ENCODE measurements around the gene RYR3. TPM values are rescaled to one million over a fixed set of nuclear protein-coding genes. Genes with fewer than 3 reads are reported as not detected.

RYR3 gene
- total RNA-seq, 2 experiments from 2014 or later, result 0.06 to 0.32 TPM

DNA sequence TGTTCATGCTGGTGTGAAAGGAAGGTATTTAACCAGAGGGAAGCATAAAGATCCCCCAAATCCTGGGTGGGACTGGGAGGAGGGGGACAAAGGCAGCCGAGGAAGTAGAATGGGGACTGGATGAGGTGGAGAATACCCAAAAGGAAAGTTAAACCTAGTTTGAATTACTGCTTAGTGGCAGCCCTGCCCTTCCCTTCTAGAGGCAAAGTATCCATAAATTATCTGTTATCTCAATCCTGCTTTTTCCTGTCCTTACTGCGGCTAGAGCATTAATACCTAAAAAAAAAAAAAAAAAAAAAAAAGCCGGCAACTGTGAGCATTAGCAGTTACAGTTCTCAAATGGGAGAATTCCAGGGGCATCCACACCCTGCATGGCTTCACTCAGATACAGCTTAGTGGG is 139.0 kb downstream of the RYR3 start:
- POLR2A ChIA-PET, result interaction anchor here (0.6 kb wide), 1 partner anchor 124 kb away, joined by 3 read pairs; no protein-coding TSS in a partner anchor

DNA sequence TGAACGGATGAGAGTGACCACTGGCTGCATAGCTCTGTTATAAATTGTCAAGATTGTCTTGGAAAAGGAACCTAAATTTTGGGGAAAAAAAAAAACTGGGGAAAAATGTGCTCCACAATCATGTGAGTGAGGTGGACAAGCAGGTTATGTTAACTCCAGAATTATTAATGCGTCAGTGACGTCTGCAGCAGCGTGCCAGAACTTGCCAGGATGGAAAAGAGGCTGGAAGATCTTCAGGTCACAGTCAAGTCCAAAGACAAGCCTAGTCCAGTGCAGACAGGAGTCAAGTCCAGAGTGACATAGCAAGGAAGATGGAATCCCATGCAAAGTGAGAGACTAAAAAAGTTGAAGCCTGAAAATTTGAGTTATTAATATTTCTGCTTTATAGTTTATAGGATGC is 140.6 kb downstream of the RYR3 start:
- CTCF ChIA-PET (ENCODE audit: unreplicated experiment), result no interaction called here
- no TSS peak for BruUV-seq (replicated peaks)
- intact Hi-C loops (cut with micrococcal nuclease; ENCODE audit: unreplicated experiment), result loop anchor here (5.0 kb wide), 1 partner anchor 229 kb away; no protein-coding TSS in a partner anchor

More for the DNA sequence above, 139.0 kb downstream of the RYR3 start:
- Histone ChIP-seq H3K9me2 (ENCODE audit: insufficient read depth, low read length) (no peaks in the 10 kb centered on the region), H3K4me3 (ENCODE audit: low read depth, low read length, poor library complexity, severe bottlenecking) (no peak overlapping the region), H3K79me2 (ENCODE audit: insufficient read depth, low read depth, low read length) (no peaks in the 10 kb centered on the region), H3K4me1 (ENCODE audit: insufficient read depth, low read length, poor library complexity, severe bottlenecking) (no peaks in the 10 kb centered on the region), H2AFZ (ENCODE audit: low read length) (no peak overlapping the region), H4K20me1 (ENCODE audit: insufficient read depth, low read length) (no peaks in the 10 kb centered on the region), H3K36me3 (ENCODE audit: insufficient read depth, low read length) (no peaks in the 10 kb centered on the region), H3K27ac (ENCODE audit: low read depth, low read length, poor library complexity, severe bottlenecking) (no peak overlapping the region), H3K9me3 (ENCODE audit: low read length) (no peaks in the 10 kb centered on the region), H3K4me2 (ENCODE audit: low read length) (no peak overlapping the region)
- intact Hi-C loops (cut with micrococcal nuclease; ENCODE audit: unreplicated experiment), result loop anchor here (5.0 kb wide), 2 partner anchors 158 to 228 kb away; no protein-coding TSS in a partner anchor
- BruUV-seq (replicated peaks), result no TSS peak
- TF ChIP-seq, protein P1, sequence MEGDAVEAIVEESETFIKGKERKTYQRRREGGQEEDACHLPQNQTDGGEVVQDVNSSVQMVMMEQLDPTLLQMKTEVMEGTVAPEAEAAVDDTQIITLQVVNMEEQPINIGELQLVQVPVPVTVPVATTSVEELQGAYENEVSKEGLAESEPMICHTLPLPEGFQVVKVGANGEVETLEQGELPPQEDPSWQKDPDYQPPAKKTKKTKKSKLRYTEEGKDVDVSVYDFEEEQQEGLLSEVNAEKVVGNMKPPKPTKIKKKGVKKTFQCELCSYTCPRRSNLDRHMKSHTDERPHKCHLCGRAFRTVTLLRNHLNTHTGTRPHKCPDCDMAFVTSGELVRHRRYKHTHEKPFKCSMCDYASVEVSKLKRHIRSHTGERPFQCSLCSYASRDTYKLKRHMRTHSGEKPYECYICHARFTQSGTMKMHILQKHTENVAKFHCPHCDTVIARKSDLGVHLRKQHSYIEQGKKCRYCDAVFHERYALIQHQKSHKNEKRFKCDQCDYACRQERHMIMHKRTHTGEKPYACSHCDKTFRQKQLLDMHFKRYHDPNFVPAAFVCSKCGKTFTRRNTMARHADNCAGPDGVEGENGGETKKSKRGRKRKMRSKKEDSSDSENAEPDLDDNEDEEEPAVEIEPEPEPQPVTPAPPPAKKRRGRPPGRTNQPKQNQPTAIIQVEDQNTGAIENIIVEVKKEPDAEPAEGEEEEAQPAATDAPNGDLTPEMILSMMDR (conservative IDR thresholded peaks at IDR 0.05; ENCODE audit: low read length), result no peak
- TF ChIP-seq EZH2phosphoT487 (IDR thresholded peaks at IDR 0.05; ENCODE audit: borderline replicate concordance, low read depth, low read length), result no peak
- DNase-seq (ENCODE audit: low spot score), result no peak
- CTCF ChIA-PET (ENCODE audit: unreplicated experiment), result no interaction called here

DNA sequence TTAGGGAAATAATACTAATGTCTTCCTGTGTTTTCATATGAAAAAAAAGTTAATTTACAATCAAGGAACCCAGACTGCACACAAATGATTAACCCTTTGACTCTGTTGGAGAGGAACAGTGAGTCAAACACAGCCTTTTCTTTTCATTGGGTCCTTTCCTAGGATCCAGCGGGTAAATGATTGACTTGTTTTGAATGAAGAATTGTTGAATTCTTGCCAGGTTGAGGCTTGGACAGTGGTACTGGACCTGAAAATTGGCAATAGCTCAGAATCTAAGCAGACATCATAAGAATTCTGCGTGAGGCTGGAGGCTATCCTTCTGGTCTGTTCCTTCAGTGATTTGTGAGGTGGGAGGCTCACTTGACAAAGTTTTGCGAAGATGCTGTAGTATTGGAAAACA is 143.0 kb downstream of the RYR3 start:
- Histone ChIP-seq H4K20me1 (ENCODE audit: insufficient read depth, low read length) (no peaks in the 10 kb centered on the region), H3K9me2 (ENCODE audit: insufficient read depth, low read length) (no peaks in the 10 kb centered on the region), H3K4me2 (ENCODE audit: low read length) (no peak overlapping the region), H3K4me1 (ENCODE audit: insufficient read depth, low read length, poor library complexity, severe bottlenecking) (no peaks in the 10 kb centered on the region), H3K36me3 (ENCODE audit: insufficient read depth, low read length) (no peaks in the 10 kb centered on the region), H2AFZ (ENCODE audit: low read length) (no peak overlapping the region), H3K9me3 (ENCODE audit: low read length) (no peaks in the 10 kb centered on the region), H3K4me3 (ENCODE audit: low read depth, low read length, poor library complexity, severe bottlenecking) (no peak overlapping the region), H3K79me2 (ENCODE audit: insufficient read depth, low read depth, low read length) (no peaks in the 10 kb centered on the region), H3K27ac (ENCODE audit: low read depth, low read length, poor library complexity, severe bottlenecking) (no peak overlapping the region)
- CTCF ChIA-PET (ENCODE audit: unreplicated experiment), result no interaction called here
- intact Hi-C loops (cut with micrococcal nuclease; ENCODE audit: unreplicated experiment), result loop anchor here (5.0 kb wide), 1 partner anchor 231 kb away; no protein-coding TSS in a partner anchor
- TF ChIP-seq, protein P1 (conservative IDR thresholded peaks at IDR 0.05; ENCODE audit: low read length), result no peak
- TF ChIP-seq EZH2phosphoT487 (IDR thresholded peaks at IDR 0.05; ENCODE audit: borderline replicate concordance, low read depth, low read length), result no peak
- DNase-seq (ENCODE audit: low spot score), result no peak
- POLR2A ChIA-PET, result no interaction called here
- BruUV-seq (replicated peaks), result no TSS peak

More for the DNA sequence above, 140.6 kb downstream of the RYR3 start:
- H3K4me2 ChIP-seq (ENCODE audit: low read length), result no peak overlapping the region
- no peaks in the 10 kb centered on the region for H3K4me1 ChIP-seq (ENCODE audit: insufficient read depth, low read length, poor library complexity, severe bottlenecking)
- no peaks in the 10 kb centered on the region for H4K20me1 ChIP-seq (ENCODE audit: insufficient read depth, low read length)
- DNase-seq (ENCODE audit: low spot score), result no peak
- TF ChIP-seq, protein P1 (conservative IDR thresholded peaks at IDR 0.05; ENCODE audit: low read length), result no peak
- TF ChIP-seq EZH2phosphoT487 (IDR thresholded peaks at IDR 0.05; ENCODE audit: borderline replicate concordance, low read depth, low read length), result no peak
- no peaks in the 10 kb centered on the region for H3K36me3 ChIP-seq (ENCODE audit: insufficient read depth, low read length)
- H3K27ac ChIP-seq (ENCODE audit: low read depth, low read length, poor library complexity, severe bottlenecking), result no peak overlapping the region
- POLR2A ChIA-PET, result interaction anchor here (0.5 to 0.9 kb wide), 2 partner anchors 67 to 378 kb away, joined by 3 to 4 read pairs; no protein-coding TSS in a partner anchor
- H3K9me2 ChIP-seq (ENCODE audit: insufficient read depth, low read length), result no peaks in the 10 kb centered on the region
- H3K4me3 ChIP-seq (ENCODE audit: low read depth, low read length, poor library complexity, severe bottlenecking), result no peak overlapping the region
- H3K9me3 ChIP-seq (ENCODE audit: low read length), result no peaks in the 10 kb centered on the region
- no peak overlapping the region for H2AFZ ChIP-seq (ENCODE audit: low read length)
- H3K79me2 ChIP-seq (ENCODE audit: insufficient read depth, low read depth, low read length), result no peaks in the 10 kb centered on the region

Data from OCI-LY7 (cell line).